Globus pallidus (tissue), 1 donor: ENCODE measurements around the gene SGCA.

Experiments
- DNase-seq: peaks from one replicate; pipeline ENCODE4 v3.0.0-alpha.2; 2015; ENCODE audit warnings: low spot score

Gene SGCA

DNA sequence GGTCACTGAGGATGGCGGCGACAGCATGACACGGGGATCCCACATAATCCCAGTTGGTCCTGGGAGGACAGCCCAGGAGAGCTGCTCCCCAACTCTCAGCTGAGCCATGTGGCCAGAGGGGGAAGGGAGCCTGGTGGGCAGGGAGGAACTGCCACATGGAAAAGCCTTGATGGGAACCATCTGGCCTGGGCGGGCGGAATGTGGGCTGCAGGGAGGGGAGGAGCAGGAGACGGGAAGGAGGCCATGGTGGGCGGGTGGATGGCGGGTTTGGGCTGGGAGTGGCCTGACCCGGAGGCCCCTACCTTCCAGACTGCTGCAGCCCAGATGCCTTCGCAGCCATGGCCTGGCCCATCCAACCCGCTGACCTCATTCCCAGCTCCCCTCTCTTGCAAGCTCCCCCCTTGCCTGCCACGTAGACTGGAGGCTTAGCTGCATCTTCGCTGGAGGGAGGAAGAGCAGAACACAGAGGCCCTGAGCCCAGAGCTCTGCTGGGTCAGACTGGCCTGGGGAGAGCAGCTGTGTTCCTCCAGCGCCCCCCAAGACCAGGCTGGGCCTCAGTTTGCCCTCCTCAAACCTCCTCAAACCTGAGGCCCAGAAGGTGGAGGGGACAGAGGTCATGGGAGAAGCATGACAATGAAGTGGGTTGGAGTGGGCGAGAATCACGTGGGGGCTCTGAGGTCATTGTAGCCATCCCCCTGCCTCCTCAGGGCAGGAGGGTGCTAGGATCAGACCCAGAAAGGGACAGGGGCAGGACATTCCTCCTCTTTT lies 43.9 kb downstream of the SGCA start:
- no peak for DNase-seq

DNA sequence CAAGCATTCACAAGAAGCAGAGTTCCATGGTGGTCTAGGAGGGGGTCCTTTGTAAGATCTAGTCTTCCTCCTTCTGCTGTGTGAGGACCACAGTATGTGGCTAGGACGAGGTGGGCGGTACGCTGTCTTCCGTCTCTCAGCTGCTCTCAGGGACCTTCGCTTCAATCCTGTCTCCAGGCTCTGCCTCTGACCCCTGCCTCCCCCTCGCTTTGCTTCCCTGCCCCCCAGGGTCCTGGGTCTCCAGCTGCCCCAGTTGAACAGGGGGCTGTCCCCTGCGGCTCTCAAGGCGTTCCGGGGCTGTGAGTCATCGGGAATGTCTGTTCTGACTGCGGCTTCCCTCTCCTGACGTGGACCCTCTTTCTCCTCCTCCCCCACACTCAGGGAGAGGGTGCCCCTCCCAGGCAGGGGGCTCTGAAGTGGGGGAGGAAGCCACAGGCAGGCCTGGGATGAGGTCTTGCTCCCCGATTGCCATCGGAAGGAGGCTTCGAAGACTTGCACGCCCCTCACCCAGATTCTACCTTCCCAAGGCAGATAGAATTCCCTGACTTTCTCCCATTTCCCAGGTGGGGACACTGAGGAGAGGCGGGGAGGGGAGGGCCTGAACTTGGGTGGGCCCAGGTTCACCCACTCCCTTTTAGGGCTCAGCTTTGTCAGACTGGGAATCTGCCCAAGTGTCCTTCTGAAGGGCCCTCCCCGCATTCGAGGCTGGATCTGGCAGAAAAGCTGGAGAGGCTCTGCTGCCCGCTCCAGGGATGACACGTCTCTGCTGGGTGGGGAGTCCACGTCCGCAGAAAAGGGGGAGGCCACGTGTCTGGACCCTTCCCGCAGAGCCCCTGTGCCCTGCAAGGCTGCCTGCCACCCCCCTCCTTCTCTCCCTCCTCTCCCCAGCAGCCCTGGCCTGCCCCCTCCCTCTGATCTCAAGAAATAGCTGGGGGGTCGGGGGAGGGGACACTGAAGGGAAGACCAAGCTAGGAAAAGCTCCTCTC lies 44.7 kb downstream of the SGCA start:
- DNase-seq, result no peak

- no peak for DNase-seq
These were observed 45.7 kb downstream of the SGCA start for GRCh38 chr17:50211249-50212120.

- no peak for DNase-seq
These were observed 46.5 kb downstream of the SGCA start for GRCh38 chr17:50212121-50212843.

DNA sequence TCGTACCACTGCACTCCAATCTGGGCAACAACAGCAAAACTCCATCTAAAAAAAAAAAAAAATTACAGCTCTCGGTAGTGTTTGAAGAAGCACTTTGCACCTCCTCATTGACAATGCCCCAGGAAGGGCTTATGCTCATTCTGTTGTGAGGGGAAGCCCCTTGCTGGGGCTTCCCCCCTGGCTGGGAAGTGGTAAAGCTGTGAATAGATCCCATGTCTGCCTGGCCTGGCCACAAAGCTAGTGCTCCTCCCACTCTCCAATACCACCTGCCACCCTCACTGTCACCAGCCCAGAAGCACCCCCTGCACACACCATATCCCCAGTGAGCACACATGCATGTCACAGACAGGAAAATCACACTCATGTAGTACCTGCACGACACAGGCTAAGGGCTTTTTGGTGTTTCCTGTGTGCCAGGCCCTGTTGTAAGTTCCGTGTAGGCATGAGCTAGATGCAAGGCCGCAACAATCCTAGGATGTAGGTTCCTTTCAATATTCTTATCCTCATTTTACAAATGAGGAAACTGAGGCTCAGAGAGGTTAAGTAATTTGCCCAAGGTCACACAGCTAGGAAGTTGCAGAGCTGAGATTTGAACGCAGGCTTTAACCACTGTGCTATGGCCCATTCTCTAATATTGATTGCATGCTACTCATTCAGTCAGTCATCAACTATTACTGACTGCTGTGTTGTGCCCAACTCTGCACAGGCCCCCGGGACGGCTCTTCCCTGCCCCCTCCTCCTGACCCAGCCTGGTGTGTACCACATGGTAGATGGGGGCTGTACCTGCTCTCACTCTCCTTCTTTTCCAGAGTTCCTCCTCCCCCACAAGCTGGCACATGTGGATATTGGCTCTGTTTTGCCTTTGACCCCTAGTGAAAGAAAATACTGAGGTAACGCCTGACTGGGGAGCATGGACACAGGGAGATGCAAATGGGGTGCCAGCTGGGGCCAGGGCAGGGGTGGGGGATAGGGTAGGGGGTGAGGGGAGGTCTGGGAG lies 47.5 kb downstream of the SGCA start:
- DNase-seq, result no peak

- DNase-seq, result no peak
These were observed 49.4 kb downstream of the SGCA start for GRCh38 chr17:50214976-50215760.

GRCh38 chr17:50217591-50217990 lies 51.8 kb downstream of the SGCA start:
- DNase-seq, result no peak

GRCh38 chr17:50218071-50218759 lies 52.4 kb downstream of the SGCA start:
- DNase-seq, result no peak

GRCh38 chr17:50218771-50219315 lies 53.0 kb downstream of the SGCA start:
- DNase-seq, result no peak

DNA sequence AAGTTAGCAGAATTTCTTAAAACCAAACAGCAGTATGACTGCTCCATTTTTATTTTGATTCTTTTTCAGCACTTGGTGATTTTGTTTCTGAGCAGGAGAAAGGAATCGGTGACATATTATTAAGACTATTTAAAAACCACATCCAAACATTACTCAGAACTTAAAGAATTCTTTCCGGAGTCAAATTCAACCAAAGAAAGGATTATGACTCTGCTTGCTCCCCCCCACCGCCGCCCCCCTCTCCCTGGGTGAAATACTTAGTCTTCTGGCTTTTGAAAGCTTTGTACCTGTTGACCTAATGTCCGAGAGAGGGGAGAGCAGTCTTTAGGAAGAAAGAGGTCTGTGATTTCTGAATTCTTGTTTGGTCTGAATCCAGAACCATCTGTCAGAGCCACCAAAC lies 53.5 kb downstream of the SGCA start:
- DNase-seq, result no peak

GRCh38 chr17:50219939-50220465 lies 54.2 kb downstream of the SGCA start:
- no peak for DNase-seq

DNA sequence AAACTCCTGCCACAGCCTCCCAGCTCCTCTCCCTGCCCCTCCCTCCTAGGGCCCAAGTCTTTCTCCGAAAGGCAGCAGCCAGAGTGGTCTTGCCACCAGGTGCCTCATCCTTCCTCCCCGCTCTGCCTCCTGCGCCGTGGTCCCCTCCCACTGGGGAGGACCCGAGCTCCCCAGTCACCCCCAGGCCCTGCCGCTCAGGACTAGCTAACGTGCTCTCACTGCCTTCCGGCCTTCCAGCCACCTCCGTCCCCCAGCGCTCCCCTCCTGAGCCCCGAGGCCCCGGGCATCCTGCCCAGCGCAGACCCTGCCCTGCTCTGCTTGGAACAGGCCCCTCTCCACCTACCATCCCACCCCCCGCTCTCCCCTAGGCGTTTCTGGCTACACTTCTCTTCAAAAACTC lies 55.0 kb downstream of the SGCA start:
- DNase-seq, result no peak

DNA sequence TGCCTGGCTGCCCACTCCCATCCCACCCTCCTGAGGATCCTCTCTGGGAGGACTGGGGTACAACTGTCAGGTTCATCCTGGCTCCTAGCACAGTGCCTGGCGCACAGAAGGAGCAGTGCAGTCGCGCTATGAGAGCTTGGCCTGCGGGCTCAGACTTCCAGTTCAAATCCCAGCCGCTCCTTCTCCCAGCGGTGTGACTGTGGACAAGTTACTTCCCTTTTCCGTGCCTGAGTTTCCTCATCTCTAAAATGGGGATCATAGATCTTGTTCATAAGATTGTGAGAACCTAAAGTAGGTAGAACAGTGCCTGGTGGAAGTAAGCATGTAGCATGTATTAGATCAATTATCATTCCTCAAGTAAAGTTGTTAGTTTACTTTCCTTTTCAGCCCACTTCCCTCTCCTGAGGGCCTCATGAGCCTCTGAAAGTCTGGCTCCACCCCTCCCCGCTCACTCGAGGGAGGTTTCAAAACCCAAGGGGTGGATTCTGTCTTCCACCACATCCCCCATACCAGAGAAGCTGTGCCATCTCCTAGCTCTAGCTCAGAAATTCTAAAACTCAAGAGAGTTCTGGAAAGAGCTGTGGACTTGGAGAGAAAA lies 55.6 kb downstream of the SGCA start:
- DNase-seq, result no peak

GRCh38 chr17:50221864-50222545 lies 56.2 kb downstream of the SGCA start:
- no peak for DNase-seq

DNA sequence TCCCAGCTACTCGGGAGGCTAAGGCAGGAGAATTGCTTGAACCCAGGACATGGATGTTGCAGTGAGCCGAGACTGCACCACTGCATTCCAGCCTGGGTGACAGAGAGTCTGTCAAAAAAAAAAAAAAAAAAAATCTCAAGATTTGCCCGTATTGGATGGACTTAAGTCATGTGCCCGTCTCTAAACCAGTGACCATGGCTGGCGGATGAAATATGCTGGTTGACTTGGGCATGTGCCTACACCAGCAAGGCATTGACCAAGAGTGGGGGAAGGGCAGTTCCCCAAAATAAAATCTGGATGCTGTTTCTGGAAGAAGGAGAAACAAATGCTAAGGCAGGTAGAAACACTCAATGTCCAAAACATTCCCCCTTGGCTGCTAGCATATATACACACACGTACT lies 57.1 kb downstream of the SGCA start:
- DNase-seq, result no peak
